ENCODE data around the gene ADTRP.
"Not testable (repeated sequence)": the region's sequence is repeated elsewhere in the genome, so short reads cannot be mapped to it uniquely, and the experiment has no call there.

Gene ADTRP

GRCh38 chr6:11700118-11700718, 78.4 kb downstream of the ADTRP start:
- no peak overlapping the region for H3K4me3 ChIP-seq (ENCODE audit: low read depth, low read length)
- H3K27me3 ChIP-seq (replicated peaks) = no peaks in the 10 kb centered on the region
- DNase-seq = no peak
- no peak overlapping the region for H3K27ac ChIP-seq
- H3K36me3 ChIP-seq (replicated peaks) = no peaks in the 10 kb centered on the region
- TF ChIP-seq CTCF (IDR thresholded peaks at IDR 0.05; ENCODE audit: low read depth, low read length, missing control alignments) = peak; percentile 41
- in situ Hi-C loops (cut with HindIII; ENCODE audit: low pct_ligation_motif_present, low sequenced_read_pairs) = no loop called here

GRCh38 chr6:11699576-11699975, 79.0 kb downstream of the ADTRP start:
- in situ Hi-C loops (cut with HindIII; ENCODE audit: low pct_ligation_motif_present, low sequenced_read_pairs) = no loop called here
- no peak for TF ChIP-seq CTCF (IDR thresholded peaks at IDR 0.05; ENCODE audit: low read depth, low read length, missing control alignments)
- no peak overlapping the region for H3K4me3 ChIP-seq (ENCODE audit: low read depth, low read length)
- no peaks in the 10 kb centered on the region for H3K36me3 ChIP-seq (replicated peaks)
- no peak overlapping the region for H3K27ac ChIP-seq
- no peak for DNase-seq
- no peaks in the 10 kb centered on the region for H3K27me3 ChIP-seq (replicated peaks)

DNA sequence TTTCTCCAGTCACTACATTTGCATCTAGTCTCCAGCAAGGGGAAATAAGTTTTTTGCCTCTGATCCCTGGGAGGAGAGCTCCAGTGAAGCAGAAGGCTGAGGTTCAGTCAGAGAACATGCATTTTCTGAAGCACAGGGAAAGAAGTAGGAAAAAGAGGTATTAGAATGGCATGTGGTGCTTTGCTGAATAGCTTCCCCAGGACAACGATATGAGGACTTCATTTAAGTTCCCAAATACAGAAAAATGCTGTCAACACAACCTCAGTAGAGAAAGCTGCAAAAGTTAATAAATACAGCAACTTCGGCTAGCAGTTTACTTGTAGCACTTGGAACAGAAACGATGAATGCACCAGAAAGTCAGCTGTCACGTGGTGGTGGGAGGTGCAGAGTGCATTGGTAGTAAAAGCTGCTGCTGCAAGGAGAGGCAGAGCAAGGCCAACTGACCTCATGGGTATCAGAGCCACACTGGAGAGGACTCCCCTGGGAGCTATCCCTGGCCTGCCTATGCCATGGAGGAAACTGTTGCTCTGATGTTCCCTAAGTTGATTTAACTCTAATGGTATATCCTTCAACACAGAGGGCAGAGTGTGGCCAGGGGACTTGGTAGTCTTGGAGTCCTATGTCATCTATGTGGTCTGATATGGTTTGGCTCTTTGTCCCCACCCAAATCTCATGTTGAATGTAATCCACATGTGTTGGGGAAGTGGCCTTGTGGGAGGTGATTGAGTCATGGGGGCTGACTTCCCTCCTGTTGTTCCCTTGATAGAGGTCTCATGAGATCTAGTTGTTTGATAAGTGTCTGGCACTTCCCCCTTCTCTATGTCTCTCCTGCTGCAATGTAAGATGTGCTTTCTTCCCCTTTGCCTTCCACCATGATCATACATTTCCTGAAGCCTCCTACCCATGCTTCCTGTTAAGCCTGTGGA, 85.9 kb downstream of the ADTRP start:
- TF ChIP-seq CTCF (IDR thresholded peaks at IDR 0.05; ENCODE audit: low read depth, low read length, missing control alignments) = no peak
- no peak for DNase-seq
- Histone ChIP-seq H3K36me3 (replicated peaks) (no peaks in the 10 kb centered on the region), H3K4me3 (ENCODE audit: low read depth, low read length) (no peak overlapping the region), H3K27me3 (replicated peaks) (no peaks in the 10 kb centered on the region), H3K27ac (no peak overlapping the region)
- in situ Hi-C loops (cut with HindIII; ENCODE audit: low pct_ligation_motif_present, low sequenced_read_pairs) = no loop called here

- H3K27me3 ChIP-seq (replicated peaks) = no peaks in the 10 kb centered on the region
- in situ Hi-C loops (cut with HindIII; ENCODE audit: low pct_ligation_motif_present, low sequenced_read_pairs) = no loop called here
- H3K4me3 ChIP-seq (ENCODE audit: low read depth, low read length) = no peak overlapping the region
- no peak overlapping the region for H3K27ac ChIP-seq
- TF ChIP-seq CTCF (IDR thresholded peaks at IDR 0.05; ENCODE audit: low read depth, low read length, missing control alignments) = no peak
- no peak for DNase-seq
- no peaks in the 10 kb centered on the region for H3K36me3 ChIP-seq (replicated peaks)
These were observed 88.8 kb downstream of the ADTRP start for GRCh38 chr6:11689847-11690246.

DNA sequence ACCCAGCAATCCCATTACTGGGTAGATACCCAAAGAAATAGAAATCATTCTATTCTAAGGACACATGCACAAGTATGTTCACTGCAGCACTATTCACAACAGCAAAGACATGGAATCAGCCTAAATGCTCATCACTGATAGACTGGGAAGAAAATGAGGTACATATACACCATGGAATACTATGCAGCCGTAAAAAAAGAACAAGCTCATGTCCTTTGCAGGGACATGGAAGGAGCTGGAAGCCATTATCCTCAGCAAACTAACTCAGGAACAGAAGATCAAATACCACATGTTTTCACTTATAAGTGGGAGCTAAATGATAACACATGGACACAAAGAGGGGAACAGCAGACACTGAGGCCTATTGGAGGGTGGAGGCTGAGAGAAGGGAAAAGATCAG, 89.2 kb downstream of the ADTRP start:
- H3K27me3 ChIP-seq (replicated peaks); H3K4me3 ChIP-seq (ENCODE audit: low read depth, low read length); DNase-seq; H3K36me3 ChIP-seq (replicated peaks); H3K27ac ChIP-seq; in situ Hi-C loops (cut with HindIII; ENCODE audit: low pct_ligation_motif_present, low sequenced_read_pairs): not testable (repeated sequence)

DNA sequence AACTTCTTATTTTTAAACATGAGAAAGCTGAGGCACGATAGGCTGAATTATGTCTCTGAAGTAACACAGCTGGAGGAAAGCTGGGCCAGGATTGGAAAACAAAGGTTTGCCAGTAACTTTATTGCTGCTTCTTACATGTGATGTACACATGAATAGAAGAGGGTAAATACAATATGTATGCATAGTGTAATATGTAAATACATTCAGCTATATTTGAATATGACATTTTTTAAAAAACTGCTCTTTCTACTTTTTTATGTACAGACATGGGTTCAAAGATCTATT, 90.2 kb downstream of the ADTRP start:
- in situ Hi-C loops (cut with HindIII; ENCODE audit: low pct_ligation_motif_present, low sequenced_read_pairs) = no loop called here
- Histone ChIP-seq H3K27me3 (replicated peaks) (no peaks in the 10 kb centered on the region), H3K4me3 (ENCODE audit: low read depth, low read length) (no peak overlapping the region), H3K36me3 (replicated peaks) (no peaks in the 10 kb centered on the region), H3K27ac (no peak overlapping the region)
- no peak for TF ChIP-seq CTCF (IDR thresholded peaks at IDR 0.05; ENCODE audit: low read depth, low read length, missing control alignments)
- DNase-seq = no peak

Data from brain microvascular endothelial cell (primary cell).